ENCODE data around the gene BPIFA3. TPM values are rescaled to one million over a fixed set of nuclear protein-coding genes. Genes with fewer than 3 reads are reported as not detected.
A peak's percentile ranks its signal among the peaks of the same experiment; 100 is the strongest.

BPIFA3 gene
- total and polyA plus RNA-seq, 2 of the 13 experiments (the other 11 are each of a cell fraction or from before 2014, with no cell fraction given), result not detected

GRCh38 chr20:33181482-33182093 is 35.6 kb upstream of the BPIFA3 start (continued):
- TF ChIP-seq RERE (CRISPR knock-in tag; IDR thresholded peaks at IDR 0.05; ENCODE audit: low read depth), result no peak
- TF ChIP-seq RAD51 (IDR thresholded peaks at IDR 0.05; ENCODE audit: borderline replicate concordance), result no peak
- 0 out of 2 replicates have a peak, but pooled peaks have one; percentile 24 for TF ChIP-seq RAD21 (CRISPR knock-in tag; IDR thresholded peaks at IDR 0.05)
- no peak for TF ChIP-seq ZNF597 (CRISPR knock-in tag; IDR thresholded peaks at IDR 0.05)
- no peak for TF ChIP-seq ZSCAN25 (CRISPR knock-in tag; IDR thresholded peaks at IDR 0.05)
- no peak for TF ChIP-seq ATF7 (IDR thresholded peaks at IDR 0.05)
- TF ChIP-seq ATF7 (CRISPR knock-in tag; IDR thresholded peaks at IDR 0.05), result no peak
- peak; percentile 26; the same call in 1 of the 2 replicates for TF ChIP-seq STAG1 (CRISPR knock-in tag; IDR thresholded peaks at IDR 0.05)
- TF ChIP-seq DBP (CRISPR knock-in tag; IDR thresholded peaks at IDR 0.05; ENCODE audit: not compliant biosample characterization), result no peak
- no peak for TF ChIP-seq NFIB (CRISPR knock-in tag; IDR thresholded peaks at IDR 0.05; ENCODE audit: borderline replicate concordance)
- TF ChIP-seq ZNF280D (CRISPR knock-in tag; IDR thresholded peaks at IDR 0.05), result no peak
- no peak for TF ChIP-seq MZF1 (CRISPR knock-in tag; IDR thresholded peaks at IDR 0.05; ENCODE audit: borderline replicate concordance)
- no peak for TF ChIP-seq ZNF282 (IDR thresholded peaks at IDR 0.05; ENCODE audit: partially characterized antibody)
- TF ChIP-seq KLF11 (CRISPR knock-in tag; IDR thresholded peaks at IDR 0.05), result no peak
- TF ChIP-seq ATAD3A (CRISPR knock-in tag; IDR thresholded peaks at IDR 0.05), result no peak
- no peak for TF ChIP-seq MIER3 (CRISPR knock-in tag; IDR thresholded peaks at IDR 0.05; ENCODE audit: borderline replicate concordance)
- TF ChIP-seq ZNF747 (CRISPR knock-in tag; IDR thresholded peaks at IDR 0.05; ENCODE audit: borderline replicate concordance), result no peak
- TF ChIP-seq MXD3 (CRISPR knock-in tag; IDR thresholded peaks at IDR 0.05), result no peak

Data from HepG2 (cell line).